ENCODE measurements around the gene MRAP2.

DNA sequence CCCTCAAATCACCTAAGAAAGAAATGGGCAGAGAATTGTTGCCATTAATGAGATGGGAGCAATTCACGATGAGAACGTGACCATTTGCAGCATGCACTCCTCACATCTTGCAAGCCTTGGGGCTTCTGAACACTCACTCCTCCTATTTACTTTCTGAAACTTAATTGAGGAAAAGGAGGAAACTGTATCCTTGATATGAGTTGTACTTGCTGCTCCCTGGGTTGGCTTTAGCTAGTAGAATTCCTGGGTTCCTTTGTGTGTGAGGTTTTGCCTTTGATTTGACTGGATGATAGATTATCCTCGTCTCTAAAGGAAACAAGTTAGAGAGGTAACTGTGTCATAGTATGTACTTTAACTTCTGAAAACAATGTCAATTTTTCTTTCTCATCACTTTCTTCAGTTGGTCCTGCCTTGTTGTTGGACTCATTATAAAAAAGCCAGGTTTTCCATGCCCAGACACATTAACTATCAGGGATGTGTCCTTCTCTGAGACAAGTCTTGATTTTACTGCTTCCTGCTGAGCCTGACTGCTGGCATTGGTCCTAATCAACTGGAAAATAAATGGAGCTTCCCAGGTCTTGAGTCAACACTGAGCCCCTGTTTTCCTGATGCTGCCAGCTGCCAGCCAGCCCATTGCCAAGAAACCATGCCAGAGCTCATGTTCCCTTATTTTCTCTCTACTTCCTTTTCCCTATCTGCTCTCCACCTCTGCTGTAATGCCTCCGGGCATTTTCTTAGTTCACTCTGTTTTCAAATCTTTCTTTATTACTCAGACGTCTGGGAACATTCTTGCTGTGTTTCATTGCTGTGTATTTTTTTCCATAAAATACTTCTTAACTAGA is 6.0 kb upstream of the MRAP2 start:
- TF ChIP-seq, protein P1, sequence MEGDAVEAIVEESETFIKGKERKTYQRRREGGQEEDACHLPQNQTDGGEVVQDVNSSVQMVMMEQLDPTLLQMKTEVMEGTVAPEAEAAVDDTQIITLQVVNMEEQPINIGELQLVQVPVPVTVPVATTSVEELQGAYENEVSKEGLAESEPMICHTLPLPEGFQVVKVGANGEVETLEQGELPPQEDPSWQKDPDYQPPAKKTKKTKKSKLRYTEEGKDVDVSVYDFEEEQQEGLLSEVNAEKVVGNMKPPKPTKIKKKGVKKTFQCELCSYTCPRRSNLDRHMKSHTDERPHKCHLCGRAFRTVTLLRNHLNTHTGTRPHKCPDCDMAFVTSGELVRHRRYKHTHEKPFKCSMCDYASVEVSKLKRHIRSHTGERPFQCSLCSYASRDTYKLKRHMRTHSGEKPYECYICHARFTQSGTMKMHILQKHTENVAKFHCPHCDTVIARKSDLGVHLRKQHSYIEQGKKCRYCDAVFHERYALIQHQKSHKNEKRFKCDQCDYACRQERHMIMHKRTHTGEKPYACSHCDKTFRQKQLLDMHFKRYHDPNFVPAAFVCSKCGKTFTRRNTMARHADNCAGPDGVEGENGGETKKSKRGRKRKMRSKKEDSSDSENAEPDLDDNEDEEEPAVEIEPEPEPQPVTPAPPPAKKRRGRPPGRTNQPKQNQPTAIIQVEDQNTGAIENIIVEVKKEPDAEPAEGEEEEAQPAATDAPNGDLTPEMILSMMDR (IDR thresholded peaks at IDR 0.05), result no peak
- TF ChIP-seq POLR2A (IDR thresholded peaks at IDR 0.05), result no peak
